HepG2 (cell line): ENCODE results near the gene HSP90AA1. TPM values are rescaled to one million over a fixed set of nuclear protein-coding genes. Genes with fewer than 3 reads are reported as not detected.
A peak's percentile ranks its signal among the peaks of the same experiment; 100 is the strongest.

Source experiments
- ATAC-seq: fragments of 200-7000 bp; cut with Tn5 transposase; 3 replicates; pipeline ENCODE4 v1.9.1; 2020; ENCODE audit warnings: mild to moderate bottlenecking, moderate library complexity
- BruUV-seq: library from RNA; stranded (reverse); fragments of 400-500 nt; replicated peaks from 2 replicates; lab custom pipeline; 2021; lab: Mats Ljungman, UMichigan
- CTCF ChIA-PET: fragments of 300-600 bp; formaldehyde crosslinking; extraction: SDS; loops from one replicate; lab custom pipeline; 2021; ENCODE audit warnings: low total read pairs, inconsistent platforms, low intra/inter-chr PET ratio; lab: Yijun Ruan, JAX
- POLR2A ChIA-PET: fragments of 350-600 bp; sonication (Branson Sonifier 250); formaldehyde crosslinking; loops from one replicate; lab custom pipeline; 2020; ENCODE audit warnings: antibody characterized with exemption, inconsistent platforms; lab: Yijun Ruan, JAX
- DNase-seq: peaks from one replicate; pipeline ENCODE4 v3.0.0-alpha.2; 2015; ENCODE audit warnings: low spot score
- FAIRE-seq: peaks from 3 replicates; lab custom pipeline; 2011; peaks lifted over from hg19 to GRCh38; lab: Jason Lieb, UNC
- H2AFZ ChIP-seq: one replicate; pipeline ENCODE4 v1.6.1; 2011; ENCODE audit warnings: low read length, inconsistent platforms
- H3K27ac ChIP-seq: fragments of 300-600 bp; 3 replicates; pipeline ENCODE4 v1.8.0; 2011; ENCODE audit warnings: mixed run types, mild to moderate bottlenecking, mixed read lengths, low read length, inconsistent platforms; ENCODE audit not compliant: insufficient read depth; ENCODE audit errors: extremely low read length
- H3K27me3 ChIP-seq, 2 experiments: fragments of 200-600 bp in 1 of 2; 2 replicates in 1 of 2; 3 replicates in 1 of 2; pipeline versions ENCODE4 v1.6.0 to v1.8.0; 2011; ENCODE audit warnings: low read length in 2 of 2, mild to moderate bottlenecking in 2 of 2, moderate library complexity in 2 of 2, inconsistent platforms in 1 of 2; ENCODE audit not compliant: insufficient read depth in 2 of 2, control insufficient read depth in 1 of 2
- H3K36me3 ChIP-seq, 2 experiments: fragments of 200-600 bp in 1 of 2; replicated peaks in 1 of 2; 2 replicates in 1 of 2; 3 replicates in 1 of 2; pipeline versions ENCODE4 v1.5.1 to v1.8.0; 2011; ENCODE audit warnings: low read length in 2 of 2, inconsistent platforms in 1 of 2; ENCODE audit not compliant: insufficient read depth in 2 of 2, control insufficient read depth in 1 of 2
- H3K4me1 ChIP-seq: 2 replicates; pipeline ENCODE4 v1.5.1; 2012; ENCODE audit warnings: low read length, inconsistent platforms; ENCODE audit not compliant: insufficient read depth
- H3K4me2 ChIP-seq: 2 replicates; pipeline ENCODE4 v1.6.0; 2011; ENCODE audit warnings: low read depth, low read length, inconsistent platforms
- H3K4me3 ChIP-seq, 3 experiments: fragments of 200-600 bp in 1 of 3; sonication (generic), shearing (Covaris generic) in 1 of 3; replicated peaks in 1 of 3; 2 replicates each; pipeline ENCODE4 v1.5.1; 2011 to 2016; ENCODE audit warnings: low read length in 3 of 3, inconsistent platforms in 2 of 3, low read depth in 2 of 3, mild to moderate bottlenecking in 2 of 3, control low read depth in 1 of 3, mixed read lengths in 1 of 3; ENCODE audit not compliant: insufficient read depth in 1 of 3
- H3K79me2 ChIP-seq: one replicate; pipeline ENCODE4 v1.6.1; 2011; ENCODE audit warnings: low read length, inconsistent platforms; ENCODE audit not compliant: insufficient read depth
- H3K9ac ChIP-seq: 2 replicates; pipeline ENCODE4 v1.6.0; 2011; ENCODE audit warnings: mild to moderate bottlenecking, low read depth, low read length, inconsistent platforms; ENCODE audit not compliant: insufficient read depth
- H3K9me3 ChIP-seq: 2 replicates; pipeline ENCODE4 v1.5.1; 2012; ENCODE audit warnings: mild to moderate bottlenecking, low read length
- H4K20me1 ChIP-seq: 2 replicates; pipeline ENCODE4 v1.6.0; 2011; ENCODE audit warnings: inconsistent platforms, mild to moderate bottlenecking, low read length, moderate library complexity; ENCODE audit not compliant: insufficient read depth
- CREB1 ChIP-seq, 2 experiments: fragments of 450-650 bp in 1 of 2; IDR thresholded peaks; 2 replicates each; pipeline ENCODE4 v1.6.1; 2016 to 2017; ENCODE audit warnings: control low read depth in 1 of 2, mild to moderate bottlenecking in 1 of 2, missing compliant biosample characterization in 1 of 2, missing genetic modification characterization in 1 of 2
- GLI4 ChIP-seq: sonication (generic); formaldehyde crosslinking; IDR thresholded peaks from 2 replicates; pipeline ENCODE4 v1.5.1; 2020; ENCODE audit warnings: missing genetic modification reagents, mild to moderate bottlenecking, moderate library complexity, borderline replicate concordance
- SOX13 ChIP-seq, 3 experiments: fragments of 450-650 bp in 1 of 3; sonication (generic) in 1 of 3; formaldehyde crosslinking in 1 of 3; IDR thresholded peaks in 2 of 3; conservative IDR thresholded peaks in 1 of 3; 2 replicates each; pipeline versions ENCODE4 v1.5.0 to v1.6.1; 2016 to 2020; ENCODE audit warnings: antibody characterized with exemption in 1 of 3, mild to moderate bottlenecking in 1 of 3, missing compliant biosample characterization in 1 of 3, missing genetic modification reagents in 1 of 3, moderate library complexity in 1 of 3
- WGBS: methylation state at CpG from one replicate; pipeline ENCODE4 v1.1.6; 2017; ENCODE audit warnings: low lambda C conversion rate; 5-methylcytosine and 5-hydroxymethylcytosine counted together
- in situ Hi-C: cut with HindIII; loops from 2 replicates; pipeline ENCODE4 v1.10.0; 2017; ENCODE audit warnings: low pct_unique_long_range_greater_than_20kb; ENCODE audit not compliant: extremely low pct_ligation_motif_present
- intact Hi-C: fragments of 100-400 bp; cut with micrococcal nuclease; formaldehyde crosslinking; loops from one replicate; pipeline ENCODE4 v1.10.0; 2022; ENCODE audit not compliant: unreplicated experiment
- polyA plus RNA-seq, 8 experiments: library from polyadenylated mRNA; depleted of rRNA in 3 of 8; stranded (reverse) in 7 of 8; unstranded in 1 of 8; fragments of >200 nt; fragmentation: Illumina TruSeq in 4 of 8; extraction: Trizol in 4 of 8; gene quantifications; 2 replicates each; pipeline versions ENCODE4 v1.2.1 to v1.2.3, GENCODE V29; 2011 to 2016; ENCODE audit warnings: low read depth in 4 of 8, missing spikeins in 1 of 8, mixed read lengths in 1 of 8; ENCODE audit not compliant: insufficient read depth in 1 of 8
- total RNA-seq, 5 experiments: library from RNA; depleted of rRNA; stranded (reverse); fragments of >200 nt; fragmentation: Illumina TruSeq; extraction: Trizol; gene quantifications; 2 replicates each; pipeline ENCODE4 v1.2.3, GENCODE V29; 2016; ENCODE audit warnings: low read depth in 1 of 5
- TF ChIP-seq, protein P1 (sequence below): sonication (generic); formaldehyde crosslinking; IDR thresholded peaks from 2 replicates; pipeline ENCODE4 v1.4.0; 2020; ENCODE audit warnings: missing genetic modification reagents, borderline replicate concordance

The HSP90AA1 gene
- total and polyA plus RNA-seq, 2 of the 13 experiments (the other 11 are each of a cell fraction or from before 2014, with no cell fraction given) = 262 to 636 TPM

DNA sequence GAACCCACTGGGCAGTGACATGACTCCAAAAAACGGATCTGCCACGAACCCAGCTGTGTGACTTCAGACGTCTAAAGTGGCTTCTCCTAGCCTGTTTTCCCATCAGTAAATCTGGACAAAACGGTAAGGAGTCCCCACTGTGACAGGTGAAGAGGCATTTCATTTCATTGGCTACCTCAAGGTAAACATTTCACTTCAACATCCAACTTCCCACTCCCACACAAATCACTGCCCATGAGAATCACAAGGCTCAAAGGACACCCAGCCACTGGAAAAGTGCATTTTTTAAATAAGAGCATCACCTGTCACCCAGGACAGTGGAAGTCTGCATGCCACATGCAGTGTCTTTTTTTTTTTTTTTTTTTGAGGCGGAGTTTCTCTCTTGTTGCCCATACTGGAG is 27.9 kb downstream of the HSP90AA1 start (continued):
- TF ChIP-seq, protein P1, sequence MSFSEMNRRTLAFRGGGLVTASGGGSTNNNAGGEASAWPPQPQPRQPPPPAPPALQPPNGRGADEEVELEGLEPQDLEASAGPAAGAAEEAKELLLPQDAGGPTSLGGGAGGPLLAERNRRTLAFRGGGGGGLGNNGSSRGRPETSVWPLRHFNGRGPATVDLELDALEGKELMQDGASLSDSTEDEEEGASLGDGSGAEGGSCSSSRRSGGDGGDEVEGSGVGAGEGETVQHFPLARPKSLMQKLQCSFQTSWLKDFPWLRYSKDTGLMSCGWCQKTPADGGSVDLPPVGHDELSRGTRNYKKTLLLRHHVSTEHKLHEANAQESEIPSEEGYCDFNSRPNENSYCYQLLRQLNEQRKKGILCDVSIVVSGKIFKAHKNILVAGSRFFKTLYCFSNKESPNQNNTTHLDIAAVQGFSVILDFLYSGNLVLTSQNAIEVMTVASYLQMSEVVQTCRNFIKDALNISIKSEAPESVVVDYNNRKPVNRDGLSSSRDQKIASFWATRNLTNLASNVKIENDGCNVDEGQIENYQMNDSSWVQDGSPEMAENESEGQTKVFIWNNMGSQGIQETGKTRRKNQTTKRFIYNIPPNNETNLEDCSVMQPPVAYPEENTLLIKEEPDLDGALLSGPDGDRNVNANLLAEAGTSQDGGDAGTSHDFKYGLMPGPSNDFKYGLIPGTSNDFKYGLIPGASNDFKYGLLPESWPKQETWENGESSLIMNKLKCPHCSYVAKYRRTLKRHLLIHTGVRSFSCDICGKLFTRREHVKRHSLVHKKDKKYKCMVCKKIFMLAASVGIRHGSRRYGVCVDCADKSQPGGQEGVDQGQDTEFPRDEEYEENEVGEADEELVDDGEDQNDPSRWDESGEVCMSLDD (CRISPR knock-in tag) = no peak

DNA sequence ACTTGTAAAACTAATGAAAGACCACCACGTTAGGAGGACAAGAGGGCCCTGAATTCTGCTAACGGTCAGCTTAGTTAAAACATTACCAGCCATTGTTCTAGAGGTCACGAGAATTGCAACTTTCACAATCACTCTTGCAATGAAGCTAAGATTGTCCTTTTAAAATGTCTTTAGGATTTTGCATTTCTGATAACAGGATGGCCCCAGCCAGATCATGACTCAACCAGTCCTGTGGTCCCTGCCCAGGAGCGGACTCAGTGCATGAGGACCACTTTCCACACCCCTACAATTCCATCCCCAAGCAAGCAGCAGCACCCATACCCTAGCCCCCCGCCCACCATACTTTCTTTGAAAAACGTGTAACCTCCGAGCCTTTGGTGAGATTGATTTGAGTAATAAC is 28.7 kb downstream of the HSP90AA1 start:
- WGBS = 9% methylated on average over 7 of the region's 7 CpGs
- CTCF ChIA-PET = no interaction called here
- POLR2A ChIA-PET = no interaction called here
- Histone ChIP-seq H3K4me2 (peak overlapping the region; percentile 72), H3K4me3 (peak overlapping the region in 2 of 3 experiments; percentile 29 to 38; a peak in 2 of 6 replicates), H3K36me3 (no peaks in the 10 kb centered on the region), H3K79me2 (no peaks in the 10 kb centered on the region), H3K27me3 (no peaks in the 10 kb centered on the region; a peak in 2 of 5 replicates), H3K27ac (no peak overlapping the region), H3K4me1 (peaks cover 35% of the 10 kb centered on the region), H3K9me3 (no peaks in the 10 kb centered on the region), H4K20me1 (no peaks in the 10 kb centered on the region), H3K9ac (no peak overlapping the region), H2AFZ (peak overlapping the region; percentile 61)
- intact Hi-C loops (no loop called here), in situ Hi-C loops (no loop called here)
- DNase-seq (no peak), ATAC-seq (no peak), FAIRE-seq (no peak)
- TF ChIP-seq CREB1 (IDR thresholded peaks at IDR 0.05) (no peak), CREB1 (CRISPR knock-in tag; IDR thresholded peaks at IDR 0.05) (no peak), GLI4 (CRISPR knock-in tag) (no peak), SOX13 (IDR thresholded peaks at IDR 0.05) (no peak), SOX13 (CRISPR knock-in tag; conservative IDR thresholded peaks at IDR 0.05 in 1 of 2, IDR thresholded peaks at IDR 0.05 in 1 of 2) (0 out of 4 replicates have a peak, but pooled peaks of 1 of the 2 experiments have one; percentile 6)
- no TSS peak for BruUV-seq
